Measurements from ENCODE around the gene MSRB3. TPM values are rescaled to one million over a fixed set of nuclear protein-coding genes. Genes with fewer than 3 reads are reported as not detected.

Gene MSRB3
- total RNA-seq, 5 donors from 2014 or later (not counting 1 experiment from before 2014, with no cell fraction given), result 0.22 to 0.90 (median 0.56) TPM

DNA sequence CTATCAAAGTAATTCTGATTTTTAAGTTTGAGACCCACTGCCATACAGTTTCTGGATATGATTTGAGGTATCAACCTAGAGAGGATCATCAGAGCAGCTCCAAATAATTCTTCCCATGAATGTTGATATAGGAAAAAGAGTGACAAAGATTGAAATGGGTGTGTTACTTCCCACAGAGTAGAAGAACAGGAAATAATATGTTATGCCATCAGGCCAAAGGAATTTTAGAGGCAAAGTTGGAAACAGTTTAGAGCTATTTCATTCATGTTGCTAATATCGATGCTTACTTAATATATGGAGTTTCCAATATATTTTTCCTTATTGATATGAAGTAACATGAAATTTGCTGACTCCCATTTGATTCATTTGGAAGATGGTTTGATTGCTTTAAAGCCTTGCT, 8.9 kb upstream of the MSRB3 start:
- no peaks in the 10 kb centered on the region for H3K4me1 Mint-ChIP-seq
- POLR2A ChIA-PET, result interaction anchor here in 1 of 2 donors (0.9 kb wide), 1 partner anchor 574 kb away, joined by 3 read pairs; no protein-coding TSS in a partner anchor
- H3K36me3 Mint-ChIP-seq, result no peaks in the 10 kb centered on the region
- no peak overlapping the region for H3K4me3 Mint-ChIP-seq
- CTCF ChIA-PET, result no interaction called here
- H3K36me3 ChIP-seq (ENCODE audit: control insufficient read depth in 2 of 2, extremely low read depth in 1 of 2, insufficient read depth in 1 of 2, low read length in 1 of 2), result no peaks in the 10 kb centered on the region
- no peaks in the 10 kb centered on the region for H3K4me1 ChIP-seq (ENCODE audit: control insufficient read depth in 1 of 2, extremely low read depth in 1 of 2, insufficient read depth in 2 of 2, low read length in 2 of 2)
- no peaks in the 10 kb centered on the region for H3K9me3 ChIP-seq
- no peak overlapping the region for H3K27ac ChIP-seq (ENCODE audit: low read length)
- DNase-seq (no peak), ATAC-seq (replicated peaks in 1 of 4) (no peak)
- H3K4me3 ChIP-seq (ENCODE audit: control insufficient read depth in 1 of 2, extremely low read depth in 1 of 2, low read length in 1 of 2), result no peak overlapping the region
- H3K27me3 Mint-ChIP-seq, result peaks cover 13 to 18% of the 10 kb centered on the region in 2 donors
- H3K27ac Mint-ChIP-seq, result no peak overlapping the region
- peaks cover 0 to 7% of the 10 kb centered on the region in 2 experiments for H3K27me3 ChIP-seq (replicated peaks in 1 of 2; ENCODE audit: control insufficient read depth in 2 of 2, extremely low read depth in 1 of 2, insufficient read depth in 2 of 2, low read length in 1 of 2)
- no CpG with 5 or more reads among the region's 1 CpG for WGBS (ENCODE audit: insufficient coverage)
- no peaks in the 10 kb centered on the region for H3K9me3 Mint-ChIP-seq

DNA sequence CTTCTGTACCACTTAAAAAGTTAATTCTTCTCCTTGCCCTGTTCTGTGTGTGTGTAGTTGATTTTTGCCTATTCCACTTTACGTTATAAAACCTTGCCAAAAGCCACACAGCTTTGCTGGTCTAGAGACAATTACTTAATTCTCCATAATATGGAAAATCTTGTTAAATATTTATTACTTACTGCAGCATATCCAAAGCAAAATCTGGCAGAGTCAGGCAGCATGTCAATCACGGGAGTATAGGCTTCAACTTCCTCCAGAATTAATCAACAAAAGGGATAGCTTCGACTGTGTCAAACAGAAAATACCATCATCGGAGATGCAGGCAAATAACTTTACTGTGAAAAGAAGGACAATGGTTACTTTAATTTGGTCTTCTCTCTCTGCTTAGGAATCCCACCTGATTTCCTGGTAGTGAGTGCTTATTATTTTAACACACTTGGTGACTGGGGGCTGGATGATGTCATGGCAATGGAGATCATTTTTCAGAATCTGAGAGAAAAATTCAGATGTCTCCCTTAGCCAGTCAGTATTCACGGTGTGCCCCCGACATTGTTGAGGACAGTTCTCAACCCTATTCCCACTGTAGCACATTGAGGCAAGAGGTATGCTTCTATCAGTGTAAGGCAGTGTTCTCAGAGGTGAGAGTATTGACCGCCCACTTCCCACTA, 3.7 kb upstream of the MSRB3 start:
- Mint-ChIP-seq H3K4me3 (no peak overlapping the region), H3K4me1 (peaks cover 9 to 11% (median 9%) of the 10 kb centered on the region in 3 donors), H3K36me3 (no peaks in the 10 kb centered on the region), H3K27me3 (peaks cover 25 to 30% of the 10 kb centered on the region in 2 donors), H3K27ac (no peak overlapping the region), H3K9me3 (no peaks in the 10 kb centered on the region)
- CTCF ChIA-PET, result no interaction called here
- Histone ChIP-seq H3K4me1 (ENCODE audit: control insufficient read depth in 1 of 2, extremely low read depth in 1 of 2, insufficient read depth in 2 of 2, low read length in 2 of 2) (peaks cover 0 to 6% of the 10 kb centered on the region in 2 experiments), H3K36me3 (ENCODE audit: control insufficient read depth in 2 of 2, extremely low read depth in 1 of 2, insufficient read depth in 1 of 2, low read length in 1 of 2) (no peaks in the 10 kb centered on the region), H3K27ac (ENCODE audit: low read length) (no peak overlapping the region), H3K27me3 (replicated peaks in 1 of 2; ENCODE audit: control insufficient read depth in 2 of 2, extremely low read depth in 1 of 2, insufficient read depth in 2 of 2, low read length in 1 of 2) (peaks cover 0 to 27% of the 10 kb centered on the region in 2 experiments), H3K9me3 (no peaks in the 10 kb centered on the region), H3K4me3 (ENCODE audit: control insufficient read depth in 1 of 2, extremely low read depth in 1 of 2, low read length in 1 of 2) (no peak overlapping the region)
- ATAC-seq (replicated peaks in 1 of 4) (no peak), DNase-seq (no peak)
- POLR2A ChIA-PET, result no interaction called here
- no CpG with 5 or more reads among the region's 7 CpGs for WGBS (ENCODE audit: insufficient coverage)

DNA sequence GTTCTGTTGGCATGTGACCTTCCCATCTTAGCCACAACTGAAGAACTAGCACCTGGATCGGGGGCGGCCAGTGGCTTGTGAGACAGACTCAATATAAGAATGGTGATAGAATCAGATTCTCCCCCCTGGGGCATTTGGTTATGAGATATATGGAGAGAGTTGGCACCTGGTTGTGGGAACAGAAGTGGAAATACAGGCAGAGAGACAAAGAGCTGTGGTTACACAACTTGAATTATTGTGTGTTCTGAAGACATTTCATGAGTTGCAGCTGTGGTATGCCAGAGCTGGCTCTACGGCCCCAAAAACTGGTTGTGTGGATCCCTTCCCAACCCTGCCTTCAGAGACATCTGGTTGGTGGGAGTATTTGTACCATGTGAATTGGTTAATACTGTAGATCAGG, 2.9 kb upstream of the MSRB3 start:
- ChIA-PET POLR2A (interaction anchor here in 1 of 2 donors (0.6 kb wide), 1 partner anchor 204 kb away, joined by 3 read pairs; no protein-coding TSS in a partner anchor), CTCF (no interaction called here)
- Mint-ChIP-seq H3K27me3 (peaks cover 31 to 35% of the 10 kb centered on the region in 2 donors), H3K4me3 (no peak overlapping the region), H3K36me3 (no peaks in the 10 kb centered on the region), H3K4me1 (peaks cover 9 to 13% (median 9%) of the 10 kb centered on the region in 3 donors), H3K9me3 (no peaks in the 10 kb centered on the region), H3K27ac (no peak overlapping the region)
- ATAC-seq (replicated peaks in 1 of 4) (no peak), DNase-seq (no peak)
- H3K27ac ChIP-seq (ENCODE audit: low read length), result no peak overlapping the region
- H3K4me3 ChIP-seq (ENCODE audit: control insufficient read depth in 1 of 2, extremely low read depth in 1 of 2, low read length in 1 of 2), result no peak overlapping the region
- no peaks in the 10 kb centered on the region for H3K36me3 ChIP-seq (ENCODE audit: control insufficient read depth in 2 of 2, extremely low read depth in 1 of 2, insufficient read depth in 1 of 2, low read length in 1 of 2)
- H3K9me3 ChIP-seq, result no peaks in the 10 kb centered on the region
- H3K4me1 ChIP-seq (ENCODE audit: control insufficient read depth in 1 of 2, extremely low read depth in 1 of 2, insufficient read depth in 2 of 2, low read length in 2 of 2), result peaks cover 0 to 6% of the 10 kb centered on the region in 2 experiments
- H3K27me3 ChIP-seq (replicated peaks in 1 of 2; ENCODE audit: control insufficient read depth in 2 of 2, extremely low read depth in 1 of 2, insufficient read depth in 2 of 2, low read length in 1 of 2), result peaks cover 0 to 24% of the 10 kb centered on the region in 2 experiments
- WGBS (ENCODE audit: insufficient coverage), result 40% methylated on average over 1 of the region's 3 CpGs

DNA sequence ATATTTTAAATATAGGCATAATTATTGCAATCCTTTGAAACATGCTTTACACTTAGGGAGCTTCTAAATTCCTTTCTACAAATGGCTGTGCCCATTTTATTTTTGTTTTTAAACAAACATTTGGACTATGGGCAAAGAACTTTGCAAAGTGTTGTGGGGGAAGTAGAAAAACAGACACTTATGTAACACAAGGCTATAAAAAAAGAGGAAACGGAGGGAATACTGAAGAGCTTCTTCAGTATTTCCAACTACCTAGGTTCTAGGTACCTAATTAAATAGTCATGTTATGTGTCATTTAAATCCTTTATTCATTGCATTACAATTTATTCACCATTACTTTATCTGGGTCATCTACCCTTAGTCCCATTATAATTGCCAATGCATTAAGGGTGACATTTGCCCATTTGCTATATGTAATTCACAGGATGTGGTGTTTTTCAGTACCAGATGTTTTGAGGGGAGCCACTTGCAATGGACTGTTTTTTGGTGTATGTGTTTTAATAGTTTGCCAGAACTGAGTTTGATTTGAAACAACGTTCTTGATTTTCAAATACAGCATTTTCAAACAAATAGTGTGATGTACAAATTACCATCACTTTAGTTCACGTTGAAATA, 1.5 kb upstream of the MSRB3 start:
- DNase-seq (no peak), ATAC-seq (replicated peaks in 1 of 4) (no peak)
- Histone ChIP-seq H3K9me3 (no peaks in the 10 kb centered on the region), H3K36me3 (ENCODE audit: control insufficient read depth in 2 of 2, extremely low read depth in 1 of 2, insufficient read depth in 1 of 2, low read length in 1 of 2) (no peaks in the 10 kb centered on the region), H3K27me3 (replicated peaks in 1 of 2; ENCODE audit: control insufficient read depth in 2 of 2, extremely low read depth in 1 of 2, insufficient read depth in 2 of 2, low read length in 1 of 2) (peaks cover 0 to 27% of the 10 kb centered on the region in 2 experiments), H3K4me1 (ENCODE audit: control insufficient read depth in 1 of 2, extremely low read depth in 1 of 2, insufficient read depth in 2 of 2, low read length in 2 of 2) (peaks cover 0 to 6% of the 10 kb centered on the region in 2 experiments), H3K27ac (ENCODE audit: low read length) (no peak overlapping the region), H3K4me3 (ENCODE audit: control insufficient read depth in 1 of 2, extremely low read depth in 1 of 2, low read length in 1 of 2) (no peak overlapping the region)
- Mint-ChIP-seq H3K4me3 (no peak overlapping the region), H3K9me3 (no peaks in the 10 kb centered on the region), H3K27ac (no peak overlapping the region), H3K27me3 (peaks cover 37 to 45% of the 10 kb centered on the region in 2 donors), H3K4me1 (peaks cover 9 to 13% (median 9%) of the 10 kb centered on the region in 3 donors), H3K36me3 (no peaks in the 10 kb centered on the region)
- ChIA-PET CTCF (no interaction called here), POLR2A (no interaction called here)
- WGBS (ENCODE audit: insufficient coverage), result no CpG with 5 or more reads among the region's 3 CpGs

DNA sequence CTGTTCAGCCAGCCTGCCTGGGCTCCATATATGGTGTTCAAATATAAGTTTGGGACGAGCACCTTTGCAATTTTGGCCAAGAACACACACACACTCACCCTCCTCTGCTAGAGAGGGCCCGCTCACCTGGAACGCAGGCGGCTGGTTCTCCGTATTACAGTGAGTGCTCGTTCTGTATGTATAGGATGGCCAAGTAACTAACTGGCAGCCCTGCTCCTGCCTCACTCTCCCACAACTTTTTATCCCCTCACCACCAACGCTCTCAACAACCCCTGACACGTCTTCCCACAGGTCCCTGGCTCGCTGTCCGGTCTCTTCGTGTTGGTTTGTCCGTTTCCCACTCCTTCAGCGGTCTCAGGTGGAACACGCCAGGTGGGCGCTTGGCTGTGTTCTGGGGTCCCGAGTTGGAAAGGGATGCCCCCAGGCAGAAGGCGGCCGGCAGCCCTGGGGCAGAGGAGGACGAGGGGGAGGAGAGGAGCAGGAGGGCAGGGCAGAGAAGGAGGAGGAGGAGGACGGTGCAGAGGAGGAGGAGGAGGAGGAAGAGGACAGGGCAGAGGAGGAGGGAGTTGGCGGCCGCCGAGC, 398 bp upstream of the MSRB3 start:
- Histone ChIP-seq H3K27me3 (replicated peaks in 1 of 2; ENCODE audit: control insufficient read depth in 2 of 2, extremely low read depth in 1 of 2, insufficient read depth in 2 of 2, low read length in 1 of 2) (peaks cover 0 to 27% of the 10 kb centered on the region in 2 experiments), H3K4me1 (ENCODE audit: control insufficient read depth in 1 of 2, extremely low read depth in 1 of 2, insufficient read depth in 2 of 2, low read length in 2 of 2) (peaks cover 0 to 6% of the 10 kb centered on the region in 2 experiments), H3K4me3 (ENCODE audit: control insufficient read depth in 1 of 2, extremely low read depth in 1 of 2, low read length in 1 of 2) (peak overlapping the region in 1 of 2 donors; percentile 51), H3K36me3 (ENCODE audit: control insufficient read depth in 2 of 2, extremely low read depth in 1 of 2, insufficient read depth in 1 of 2, low read length in 1 of 2) (no peaks in the 10 kb centered on the region), H3K27ac (ENCODE audit: low read length) (no peak overlapping the region), H3K9me3 (no peaks in the 10 kb centered on the region)
- Mint-ChIP-seq H3K36me3 (no peaks in the 10 kb centered on the region), H3K4me1 (peaks cover 9 to 13% (median 9%) of the 10 kb centered on the region in 3 donors), H3K9me3 (no peaks in the 10 kb centered on the region), H3K27ac (no peak overlapping the region), H3K27me3 (peaks cover 43 to 55% of the 10 kb centered on the region in 2 donors), H3K4me3 (peak overlapping the region; percentile 41 to 64 (median 62))
- ATAC-seq (replicated peaks in 1 of 4) (no peak), DNase-seq (no peak)
- ChIA-PET POLR2A (no interaction called here), CTCF (no interaction called here)
- WGBS (ENCODE audit: insufficient coverage), result 29% methylated on average over 17 of the region's 23 CpGs

DNA sequence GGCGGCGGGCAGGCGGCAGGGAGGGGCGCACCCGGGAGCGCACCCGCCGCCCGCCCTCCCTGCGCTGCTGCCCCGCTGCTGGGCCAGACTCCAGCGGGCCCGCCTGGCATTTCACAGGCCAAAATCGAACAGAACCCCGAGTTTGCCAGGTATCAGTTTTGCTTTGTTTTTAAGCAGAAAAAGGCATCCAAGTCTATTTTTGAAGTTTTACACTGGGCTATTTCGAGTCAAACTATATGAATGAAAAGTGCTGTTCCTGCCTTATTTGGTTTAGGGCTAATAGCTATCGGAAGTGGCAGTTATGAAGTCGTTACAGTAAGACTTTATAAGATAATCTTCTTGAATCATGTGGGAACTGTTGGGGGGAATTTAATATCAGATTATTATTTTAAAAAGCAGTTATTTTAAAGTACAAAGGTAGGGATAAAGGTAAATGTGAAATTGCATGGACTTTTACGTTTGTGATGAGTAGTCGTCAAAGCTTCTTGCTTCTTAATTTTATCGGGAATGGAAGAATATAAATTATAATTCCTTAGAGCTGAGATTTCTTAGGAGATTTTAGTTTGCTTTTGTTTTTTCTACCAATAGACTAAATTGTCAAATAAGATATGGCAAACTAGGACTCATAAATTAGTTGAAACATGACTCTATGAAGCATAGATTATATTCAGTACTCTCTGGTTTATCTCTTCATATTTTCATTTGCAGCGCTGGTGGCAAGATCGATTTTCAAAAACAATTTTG, 1.1 kb downstream of the MSRB3 start:
- DNase-seq, result peak in 1 of 35 experiments; percentile 9
- peaks cover 0 to 30% of the 10 kb centered on the region in 2 experiments for H3K27me3 ChIP-seq (replicated peaks in 1 of 2; ENCODE audit: control insufficient read depth in 2 of 2, extremely low read depth in 1 of 2, insufficient read depth in 2 of 2, low read length in 1 of 2)
- no peaks in the 10 kb centered on the region for H3K9me3 ChIP-seq
- ChIA-PET POLR2A (interaction anchor here in 1 of 2 donors (0.6 kb wide), 1 partner anchor 211 kb away, joined by 3 read pairs; no protein-coding TSS in a partner anchor), CTCF (no interaction called here)
- ATAC-seq (replicated peaks in 1 of 4), result peak in 1 of 4 experiments; percentile 50
- H3K27me3 Mint-ChIP-seq, result peaks cover 42 to 54% of the 10 kb centered on the region in 2 donors
- H3K4me1 ChIP-seq (ENCODE audit: control insufficient read depth in 1 of 2, extremely low read depth in 1 of 2, insufficient read depth in 2 of 2, low read length in 2 of 2), result peaks cover 0 to 6% of the 10 kb centered on the region in 2 experiments
- no peak overlapping the region for H3K27ac ChIP-seq (ENCODE audit: low read length)
- no peak overlapping the region for H3K27ac Mint-ChIP-seq
- under 1% methylated on average over 16 of the region's 23 CpGs for WGBS (ENCODE audit: insufficient coverage)
- H3K36me3 Mint-ChIP-seq, result no peaks in the 10 kb centered on the region
- no peaks in the 10 kb centered on the region for H3K9me3 Mint-ChIP-seq
- H3K36me3 ChIP-seq (ENCODE audit: control insufficient read depth in 2 of 2, extremely low read depth in 1 of 2, insufficient read depth in 1 of 2, low read length in 1 of 2), result no peaks in the 10 kb centered on the region
- H3K4me3 Mint-ChIP-seq, result peak overlapping the region; percentile 40 to 67 (median 63)
- peaks cover 9 to 13% (median 9%) of the 10 kb centered on the region in 3 donors for H3K4me1 Mint-ChIP-seq
- peak overlapping the region; percentile 10 to 51 for H3K4me3 ChIP-seq (ENCODE audit: control insufficient read depth in 1 of 2, extremely low read depth in 1 of 2, low read length in 1 of 2)
